T-helper 2 cell (primary cell): ENCODE results near the gene FOXN3.
A peak's percentile ranks its signal among the peaks of the same experiment; 100 is the strongest.
"Not testable (repeated sequence)": the region's sequence is repeated elsewhere in the genome, so short reads cannot be mapped to it uniquely, and the experiment has no call there.

Source experiments
- DNase-seq, 5 experiments: peaks; one replicate each; pipeline versions ENCODE4 v3.0.0 to v3.0.0-alpha.2; 2012 to 2022

Gene FOXN3

DNA sequence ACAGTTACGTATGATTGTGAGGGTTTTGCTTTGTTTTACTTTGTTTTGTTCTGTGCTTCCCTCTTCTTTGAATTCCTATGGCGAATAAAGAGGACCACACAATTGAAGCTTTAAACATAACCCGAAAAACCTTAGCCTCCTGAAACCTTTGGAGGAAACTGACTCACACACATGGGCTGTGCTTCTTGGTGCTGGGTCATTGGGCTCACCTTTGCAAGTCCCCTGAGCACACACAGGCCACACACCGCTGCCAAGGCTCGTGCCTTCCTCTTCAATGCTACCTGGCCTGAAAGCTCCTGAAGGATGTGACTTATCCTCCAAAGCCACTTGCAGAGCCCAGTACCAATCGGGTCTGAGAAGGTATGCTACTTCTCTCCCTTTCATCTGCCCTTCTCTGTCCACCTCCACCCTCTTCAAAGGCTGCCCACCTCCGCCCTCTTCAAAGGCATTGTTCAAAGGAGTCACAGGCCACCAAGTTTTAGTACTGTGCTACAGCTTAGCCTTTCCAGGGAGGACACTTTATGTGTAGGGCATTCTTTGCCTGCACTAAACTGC is 114.6 kb downstream of the FOXN3 start:
- no peak for DNase-seq

GRCh38 chr14:89299587-89299986 is 117.4 kb downstream of the FOXN3 start:
- DNase-seq = no peak

DNA sequence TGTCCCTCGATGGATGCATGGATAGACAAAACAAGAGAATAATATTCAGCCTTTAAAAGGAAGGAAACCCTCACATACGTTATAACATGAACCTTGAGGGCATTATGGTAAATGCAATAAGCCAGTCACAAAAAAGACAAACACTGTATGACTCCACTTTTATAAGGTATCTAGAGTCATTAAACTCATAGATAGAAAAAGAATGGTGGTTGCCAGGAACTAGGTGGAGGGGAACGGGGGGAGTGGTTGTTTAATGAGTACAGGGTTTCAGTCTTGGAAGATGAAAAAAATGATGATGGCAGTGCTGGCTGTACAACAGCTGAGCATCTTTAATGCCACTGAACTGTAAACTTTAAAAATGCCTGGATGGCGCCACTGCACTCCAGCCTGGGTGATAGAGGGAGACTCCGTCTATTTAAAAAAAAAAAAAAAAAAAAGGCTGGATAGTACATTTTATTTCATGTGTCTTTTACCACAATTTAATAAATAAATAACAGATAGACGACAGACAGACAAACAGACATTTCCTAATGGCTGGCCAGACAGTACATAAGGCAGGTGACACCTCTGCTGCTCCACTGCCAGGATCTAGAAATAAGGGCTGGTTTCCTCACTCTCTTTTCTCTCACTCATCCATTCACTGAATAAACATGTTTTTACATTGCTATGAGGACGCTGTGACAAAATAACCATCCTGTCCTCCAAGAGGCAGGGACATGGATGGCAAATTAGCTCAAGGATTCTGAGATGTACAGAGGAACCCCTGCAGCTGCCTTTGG is 118.8 kb downstream of the FOXN3 start:
- DNase-seq = no peak

- DNase-seq = no peak
Observed at GRCh38 chr14:89296281-89296745, 120.7 kb downstream of the FOXN3 start.

DNA sequence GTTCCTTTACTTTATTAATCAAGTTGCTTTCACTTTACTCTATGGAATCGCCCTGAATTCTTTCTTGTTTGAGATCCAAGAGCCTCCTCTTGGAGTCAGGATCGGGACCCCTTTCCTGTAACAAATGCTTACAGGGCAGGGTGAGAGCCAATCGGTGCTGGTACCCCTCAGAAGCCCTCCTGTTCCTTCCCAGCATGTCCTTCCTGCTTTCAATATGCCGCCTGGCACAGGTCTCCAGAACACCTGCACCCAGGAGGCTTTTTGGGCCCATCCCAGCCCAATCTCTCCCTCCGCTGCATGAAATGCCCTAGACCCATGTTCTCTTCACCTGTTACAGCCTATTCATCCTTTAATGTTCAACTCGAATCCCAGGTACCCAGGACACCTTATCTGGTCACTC is 122.2 kb downstream of the FOXN3 start:
- no peak for DNase-seq

DNA sequence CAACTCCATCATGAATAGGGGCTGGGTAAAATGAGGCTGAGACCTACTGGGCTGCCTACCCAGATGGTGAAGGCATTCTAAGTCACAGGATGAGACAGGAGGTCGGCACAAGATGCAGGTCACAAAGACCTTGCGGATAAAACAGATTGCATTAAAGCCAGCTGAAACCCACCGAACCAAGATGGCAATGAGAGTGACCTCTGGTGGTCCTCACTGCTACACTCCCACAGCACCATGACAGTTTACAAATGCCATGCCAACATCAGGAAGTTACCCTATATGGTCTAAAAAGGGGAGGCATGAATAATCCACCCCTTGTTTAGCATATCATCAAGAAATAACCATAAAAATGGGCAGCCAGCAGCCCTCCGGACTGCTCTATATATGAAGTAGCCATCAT is 122.6 kb downstream of the FOXN3 start:
- DNase-seq = not testable (repeated sequence)

DNA sequence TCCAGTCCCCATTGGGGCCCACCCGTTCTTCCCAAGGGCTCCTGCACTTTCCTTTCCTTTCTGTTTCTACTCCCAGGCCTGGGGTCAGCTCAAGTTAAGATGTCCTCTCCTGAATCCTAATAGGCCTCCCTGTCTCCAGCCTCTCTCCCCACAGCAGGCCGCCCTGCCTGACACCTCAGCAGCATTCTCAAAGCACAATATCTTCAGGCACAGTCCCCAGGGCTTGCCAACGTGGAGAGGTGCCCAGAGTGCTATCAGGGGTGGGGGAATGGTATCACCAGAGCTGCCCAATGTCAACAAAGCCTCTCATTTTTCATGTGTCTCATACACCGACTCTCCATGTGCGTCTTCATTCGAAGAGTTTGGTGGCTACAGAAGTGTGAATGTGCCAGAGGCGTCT is 123.0 kb downstream of the FOXN3 start:
- no peak for DNase-seq

GRCh38 chr14:89293314-89293916 is 123.6 kb downstream of the FOXN3 start:
- no peak for DNase-seq

DNA sequence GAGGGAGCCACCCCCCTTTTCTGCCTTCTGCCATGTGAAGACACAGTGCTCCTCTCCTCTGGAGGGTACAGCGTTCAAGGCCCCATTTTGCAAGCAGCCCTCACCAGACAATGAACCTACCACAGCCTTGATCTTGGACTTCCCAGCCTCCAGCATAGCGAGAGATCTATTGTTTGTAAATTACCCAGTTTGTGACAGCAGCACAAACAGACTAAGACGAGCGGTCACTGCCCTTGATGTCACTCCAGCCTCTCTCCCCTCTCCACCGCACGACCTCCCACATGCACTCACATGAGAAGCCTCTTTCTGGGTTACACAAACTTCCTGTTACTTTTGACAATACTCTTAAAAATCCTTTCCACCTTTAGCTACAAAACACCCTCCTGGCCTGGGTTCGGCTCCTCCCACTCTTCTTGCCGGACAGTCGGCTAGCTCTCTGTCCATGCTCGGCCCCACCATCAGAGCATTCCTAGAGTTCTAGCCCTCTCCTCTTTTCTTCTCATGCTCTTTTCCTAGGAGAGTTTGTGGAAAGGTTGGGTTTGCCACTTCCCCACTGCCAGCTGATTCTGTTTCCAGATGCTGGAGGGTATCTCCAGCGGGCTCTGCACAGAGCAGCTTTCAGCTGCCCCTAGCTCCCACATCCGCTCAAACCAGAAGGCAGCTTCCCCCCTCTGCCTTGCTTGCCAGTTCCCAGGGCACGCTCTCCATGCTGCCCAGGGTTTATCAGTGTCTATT is 124.3 kb downstream of the FOXN3 start:
- no peak for DNase-seq

DNA sequence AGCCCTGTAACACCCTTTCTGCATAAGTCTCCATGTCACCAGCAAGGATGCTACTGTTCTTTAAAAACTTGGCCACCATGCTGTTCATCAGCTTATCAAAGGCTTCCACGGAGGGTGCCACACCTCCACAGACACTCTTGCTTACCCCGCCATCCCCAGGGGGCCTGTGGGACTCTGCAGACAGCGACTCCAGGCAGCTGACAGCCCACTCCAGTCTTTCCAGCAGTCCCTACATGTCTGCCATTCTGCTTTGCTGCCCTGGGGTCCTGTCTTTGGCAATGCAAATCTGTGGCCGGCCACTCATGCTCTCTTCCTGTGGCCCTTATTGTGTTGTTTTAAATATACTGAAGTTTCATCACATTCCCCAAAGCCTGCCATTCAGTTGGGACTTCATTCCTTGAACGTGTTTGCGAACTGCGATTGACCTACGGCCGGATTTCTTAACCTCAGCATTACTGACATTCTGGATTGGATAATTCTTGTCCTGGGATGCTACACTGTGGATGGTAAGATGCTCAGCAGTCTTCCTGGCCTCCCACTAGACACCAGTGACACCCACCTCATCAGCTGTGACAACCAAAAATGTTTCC is 125.6 kb downstream of the FOXN3 start:
- DNase-seq = no peak

DNA sequence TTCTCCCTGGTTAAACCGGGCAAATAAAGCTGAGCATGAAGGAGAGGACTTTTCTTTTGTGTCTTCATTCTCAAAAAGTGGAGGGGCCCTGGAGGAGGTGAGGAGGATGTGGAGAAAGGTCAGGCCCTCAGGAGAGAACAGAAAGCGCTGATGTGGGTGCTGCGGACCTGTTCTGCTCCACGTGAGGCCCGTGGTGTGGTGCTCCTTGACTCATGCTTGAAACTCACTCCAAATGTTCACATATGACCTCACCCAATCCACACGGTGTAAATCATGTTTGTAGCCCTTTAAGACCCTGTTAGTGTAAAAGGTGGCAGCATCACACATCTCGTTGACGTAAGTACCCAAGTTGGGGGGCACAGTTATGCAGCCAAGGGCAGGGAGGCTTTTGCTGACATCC is 126.2 kb downstream of the FOXN3 start:
- no peak for DNase-seq

- DNase-seq = no peak
Observed at GRCh38 chr14:89289477-89289876, 127.6 kb downstream of the FOXN3 start.

DNA sequence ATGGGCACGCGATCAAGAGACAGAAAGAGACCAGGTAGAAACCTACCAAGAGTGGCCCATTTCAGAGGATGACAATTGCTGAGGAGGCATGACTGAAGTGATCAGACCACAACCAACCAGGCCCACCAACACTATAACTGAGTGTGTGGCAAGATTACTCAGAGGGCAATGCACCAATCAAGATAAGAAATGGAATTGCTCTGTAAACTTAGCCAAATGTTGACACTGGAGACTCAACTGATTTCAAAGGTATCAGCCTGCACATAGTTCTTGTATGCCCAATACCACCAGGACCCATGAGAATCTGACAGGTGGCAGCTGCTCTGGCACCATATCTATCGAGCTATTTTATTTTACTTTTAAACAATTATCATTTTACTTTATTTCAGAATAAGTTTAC is 128.9 kb downstream of the FOXN3 start:
- peak in 1 of 5 experiments; percentile 81 for DNase-seq

DNA sequence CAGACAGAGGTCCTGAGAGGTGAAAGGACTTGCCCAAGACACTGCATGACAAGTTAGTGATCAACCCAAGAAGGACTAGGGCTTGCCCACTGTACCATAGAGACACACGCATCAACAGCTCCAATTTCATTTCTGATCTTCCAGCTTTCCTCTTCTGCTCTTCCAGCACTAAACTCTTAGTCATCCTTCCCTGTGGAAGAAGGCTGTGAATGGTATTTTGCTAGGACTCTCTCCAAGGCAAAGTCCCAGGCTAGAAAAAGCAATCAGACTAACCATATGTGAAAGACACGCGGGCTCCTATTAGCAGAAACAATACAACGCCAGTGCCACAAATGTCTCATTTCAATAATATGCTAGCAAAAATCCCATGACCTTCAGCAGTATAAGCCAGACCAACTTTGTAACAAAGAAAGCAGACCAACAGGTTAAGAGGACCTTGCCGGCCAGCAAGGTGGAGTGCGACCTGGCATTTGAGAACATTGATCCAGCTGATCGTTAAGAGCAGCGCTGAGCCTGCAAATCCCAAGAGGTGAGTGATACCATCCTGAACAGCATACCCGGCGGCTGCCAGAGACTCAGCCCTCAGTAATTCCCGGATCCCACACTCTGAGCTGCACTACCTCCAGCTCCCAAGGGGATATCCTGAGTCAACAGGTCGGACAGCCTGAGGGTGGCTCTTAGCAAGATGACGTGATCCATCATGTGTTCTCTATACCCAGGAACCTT is 132.5 kb downstream of the FOXN3 start:
- no peak for DNase-seq

DNA sequence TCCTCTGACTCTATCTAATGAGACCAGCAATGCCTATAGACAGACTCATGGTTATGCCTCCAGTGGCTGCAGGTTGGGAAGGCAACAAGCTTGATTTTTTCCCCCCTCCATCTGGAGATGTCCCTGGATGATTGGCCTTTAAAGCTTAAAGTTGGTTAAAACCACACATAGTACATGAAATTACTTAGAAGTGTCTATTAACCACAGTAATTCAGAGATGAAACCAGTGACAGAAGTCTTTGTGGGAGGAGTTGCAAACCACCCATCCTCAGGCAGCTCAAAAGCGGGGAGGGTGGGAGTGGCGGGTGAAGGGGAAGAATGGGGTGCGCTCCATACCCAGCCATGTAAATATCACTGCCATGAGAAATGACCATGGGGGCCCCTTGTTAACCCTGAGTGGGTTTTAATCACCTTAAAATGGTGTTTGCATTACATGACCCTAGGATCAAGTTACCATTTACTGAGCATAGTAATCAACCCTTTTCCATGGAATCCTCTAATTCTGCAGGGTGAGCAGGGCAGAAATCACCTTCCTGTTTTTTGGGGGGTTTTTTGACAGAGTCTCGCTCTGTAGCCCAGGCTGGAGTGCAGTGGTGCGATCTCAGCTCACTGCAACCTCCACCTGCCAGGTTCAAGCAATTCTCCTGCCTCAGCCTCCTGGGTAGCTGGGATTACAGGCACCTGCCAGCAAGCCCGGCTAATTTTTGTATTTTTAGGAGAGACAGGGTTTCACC is 133.5 kb downstream of the FOXN3 start:
- DNase-seq = peak in 1 of 5 experiments; percentile 91

GRCh38 chr14:89282191-89282590 is 134.8 kb downstream of the FOXN3 start:
- DNase-seq = no peak

GRCh38 chr14:89280600-89280999 is 136.4 kb downstream of the FOXN3 start:
- no peak for DNase-seq

- DNase-seq = peak in 1 of 5 experiments; percentile 39
Observed at GRCh38 chr14:89279649-89280232, 137.3 kb downstream of the FOXN3 start.

- no peak for DNase-seq
Observed at GRCh38 chr14:89277203-89277602, 139.8 kb downstream of the FOXN3 start.

- DNase-seq = peak in 3 of 5 experiments; percentile 11 to 82 (median 12)
Observed at GRCh38 chr14:89276424-89276975, 140.5 kb downstream of the FOXN3 start.
